Epidermal melanocyte (primary cell): ENCODE results near the gene MAP2K3.
"Not testable (repeated sequence)": the region's sequence is repeated elsewhere in the genome, so short reads cannot be mapped to it uniquely, and the experiment has no call there.

ENCODE experiments used
- DNase-seq: peaks from one replicate; pipeline ENCODE4 v3.0.0; 2011; ENCODE audit warnings: low spot score; ENCODE audit not compliant: insufficient read length

MAP2K3 gene

DNA sequence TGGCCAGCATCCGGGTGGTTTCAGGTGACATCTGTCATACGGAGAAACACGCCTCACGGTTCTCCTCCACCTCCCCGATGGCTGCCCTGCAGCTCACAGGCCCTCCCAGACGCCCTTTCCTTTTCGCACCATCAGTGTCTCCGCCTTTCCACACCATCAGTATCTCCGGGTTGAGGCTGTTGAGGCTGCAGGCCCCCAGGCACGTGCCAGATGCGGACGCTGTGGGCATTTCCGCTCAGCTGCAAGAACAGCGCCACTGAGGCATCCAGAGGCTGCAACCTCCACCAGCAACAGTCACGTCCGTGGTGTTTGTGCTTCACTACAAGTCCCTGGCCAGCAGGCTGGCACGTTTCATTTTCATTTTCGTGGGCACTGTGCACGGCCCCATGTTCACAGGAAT lies 66.0 kb downstream of the MAP2K3 start:
- not testable (repeated sequence) for DNase-seq

DNA sequence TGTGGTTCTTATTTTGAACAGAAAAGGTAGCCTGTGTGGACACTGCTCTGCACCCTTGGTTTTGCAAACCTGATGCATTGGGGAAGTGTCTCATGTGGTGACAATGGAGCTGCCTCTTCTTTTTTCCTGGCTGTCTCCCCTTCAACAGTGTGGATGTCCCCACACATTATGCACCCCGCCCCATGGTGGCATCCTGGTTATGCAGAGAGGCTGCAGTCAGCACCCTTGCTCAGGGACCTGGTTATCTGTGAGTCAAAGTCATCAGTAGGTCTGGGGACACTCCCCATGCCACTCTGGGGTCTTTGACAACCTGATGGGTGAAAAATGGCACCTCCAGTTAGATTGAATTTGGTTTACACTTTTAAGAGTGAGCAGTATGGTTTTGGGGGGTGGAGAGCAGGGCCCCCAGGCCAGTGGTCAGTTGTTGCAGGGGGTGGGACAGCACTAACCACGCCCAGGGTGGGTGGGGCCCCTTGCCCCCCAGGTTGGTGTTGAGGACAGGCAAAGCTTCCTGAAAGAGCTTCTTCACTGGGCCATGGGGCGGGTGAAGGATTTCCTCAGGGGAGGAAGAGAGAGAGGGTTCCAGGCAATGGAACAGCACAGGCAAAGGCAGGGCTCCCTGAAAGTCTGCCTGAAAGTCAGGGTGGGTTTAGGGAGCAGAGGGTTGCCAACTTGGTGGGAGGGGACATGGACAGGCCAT lies 67.0 kb downstream of the MAP2K3 start:
- DNase-seq, result no peak

DNA sequence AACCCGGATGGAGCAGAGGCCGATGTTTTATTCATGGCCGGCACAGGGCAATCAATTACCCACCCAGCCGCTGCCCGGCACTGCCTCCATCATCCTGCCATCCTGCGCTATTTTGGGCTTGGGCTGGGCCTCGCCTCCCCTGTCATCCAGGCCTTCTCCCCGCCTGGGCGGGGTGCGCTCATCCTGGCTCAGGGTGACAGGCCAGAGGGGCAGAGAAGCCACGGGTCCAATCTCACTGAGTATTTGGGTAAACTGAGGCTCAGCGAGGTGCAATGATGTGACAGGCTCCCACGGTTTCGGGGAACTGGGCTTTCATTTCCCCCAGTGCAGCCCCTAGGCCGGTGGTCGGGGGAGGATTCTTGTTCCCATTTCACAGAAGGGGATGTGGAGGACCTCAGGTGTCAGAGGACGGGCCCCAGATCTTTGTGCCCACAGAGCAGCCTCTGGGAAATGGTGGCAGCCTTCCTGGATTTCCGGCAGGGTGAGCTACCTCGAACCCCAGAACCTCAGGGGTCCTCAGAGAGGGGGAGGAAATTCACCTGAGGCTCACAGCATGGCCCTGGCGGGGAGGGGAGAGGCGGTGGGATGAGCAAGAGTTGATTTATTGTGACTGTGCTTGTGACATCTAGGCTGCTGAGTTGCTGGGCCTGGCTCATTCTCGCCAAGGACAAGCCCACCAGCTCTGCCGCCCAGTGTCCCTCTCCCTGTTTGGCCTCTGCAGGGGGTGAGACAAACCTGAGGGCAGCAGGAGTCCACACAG lies 67.9 kb downstream of the MAP2K3 start:
- DNase-seq, result no peak

DNA sequence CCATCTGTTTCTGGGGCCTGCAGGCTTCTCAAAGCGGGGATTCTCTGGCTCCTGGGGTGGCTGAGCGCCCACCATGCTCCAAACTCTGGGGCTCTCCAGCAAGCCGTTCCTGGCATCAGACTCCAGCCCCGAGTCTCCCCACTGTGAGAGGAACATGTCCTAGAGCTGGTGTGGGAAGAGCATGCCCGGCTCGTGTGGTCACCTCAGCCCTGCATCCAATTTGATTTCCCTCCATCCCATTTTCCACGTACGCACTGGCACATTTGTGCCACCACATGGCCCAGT lies 68.4 kb downstream of the MAP2K3 start:
- no peak for DNase-seq

DNA sequence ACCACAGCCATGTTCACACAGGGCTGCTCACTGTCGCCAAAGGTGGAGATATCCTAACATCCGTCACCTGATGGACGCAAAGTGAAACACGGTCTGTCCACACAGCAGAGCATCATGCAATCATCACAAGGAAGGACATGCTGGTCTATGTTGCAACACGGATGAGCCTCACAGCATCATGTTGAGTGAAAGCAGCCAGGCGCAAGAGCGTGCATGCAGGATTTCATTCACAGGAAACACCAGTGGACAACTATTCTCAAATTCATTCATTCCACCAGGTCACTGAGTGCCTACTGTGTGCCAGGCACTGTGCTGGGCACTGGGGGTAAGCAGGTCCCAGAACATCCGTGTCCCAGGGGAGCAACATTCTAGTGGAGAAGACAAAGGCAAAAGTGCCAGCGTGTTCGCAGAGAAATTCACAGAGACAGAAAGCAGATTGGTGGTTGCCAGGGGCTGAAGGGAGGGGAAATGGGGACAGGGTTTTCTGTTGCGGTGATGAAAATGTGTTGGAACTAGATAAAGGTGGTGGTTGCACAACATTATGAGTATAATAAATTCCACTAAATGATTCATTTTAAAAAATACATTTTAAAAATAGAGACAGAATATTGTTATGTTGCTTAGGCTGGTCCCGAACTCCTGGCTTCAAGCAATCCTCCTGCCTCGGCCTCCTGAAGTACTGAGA lies 69.0 kb downstream of the MAP2K3 start:
- DNase-seq, result no peak

DNA sequence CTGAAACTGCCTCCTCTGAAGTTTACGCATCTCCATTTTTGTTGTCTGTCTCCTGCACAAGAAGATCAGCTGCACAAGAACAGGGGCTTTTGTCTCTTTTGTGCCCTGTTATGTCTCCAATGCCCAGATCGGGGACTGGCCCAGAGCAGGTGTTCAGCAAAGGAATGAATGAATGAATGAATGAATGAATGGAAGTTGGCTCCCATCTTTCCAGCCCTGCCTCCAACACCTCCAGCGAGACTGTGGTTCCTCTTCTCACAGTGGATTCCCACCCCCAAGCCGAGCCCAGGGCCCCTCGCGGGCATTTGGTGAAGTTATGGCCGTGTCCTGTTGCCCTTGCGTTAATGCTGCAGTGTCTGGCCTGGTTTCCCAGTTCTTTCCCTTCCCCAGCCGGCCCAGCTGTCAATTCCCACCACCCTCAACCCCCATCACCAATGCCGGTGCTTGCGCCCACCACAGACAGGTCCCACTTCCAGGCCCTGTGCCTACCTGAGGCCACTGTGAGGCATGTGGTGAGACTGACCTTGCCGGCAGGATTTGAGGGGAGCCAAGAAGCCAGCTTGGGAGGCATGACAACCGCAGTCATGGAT lies 70.4 kb downstream of the MAP2K3 start:
- no peak for DNase-seq

DNA sequence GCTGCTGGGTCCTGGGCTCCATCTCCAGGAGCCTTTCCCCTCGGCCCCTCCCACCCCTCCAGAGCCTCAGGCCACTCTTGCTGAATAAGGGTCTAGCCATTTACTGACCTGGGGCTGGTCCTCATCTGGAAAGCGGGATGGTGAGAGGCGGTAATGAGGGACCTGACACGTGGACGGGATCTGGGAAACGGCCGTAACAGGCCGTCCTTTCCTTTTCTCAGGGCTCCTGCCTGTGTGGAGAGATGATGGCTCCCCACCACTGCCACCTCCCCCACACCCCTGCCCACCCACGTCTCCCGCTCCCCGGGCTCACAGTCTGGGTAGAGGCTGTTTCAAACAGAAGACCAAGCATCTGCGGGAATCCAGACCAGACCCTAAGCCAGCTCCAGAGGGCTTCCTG lies 71.1 kb downstream of the MAP2K3 start:
- no peak for DNase-seq

DNA sequence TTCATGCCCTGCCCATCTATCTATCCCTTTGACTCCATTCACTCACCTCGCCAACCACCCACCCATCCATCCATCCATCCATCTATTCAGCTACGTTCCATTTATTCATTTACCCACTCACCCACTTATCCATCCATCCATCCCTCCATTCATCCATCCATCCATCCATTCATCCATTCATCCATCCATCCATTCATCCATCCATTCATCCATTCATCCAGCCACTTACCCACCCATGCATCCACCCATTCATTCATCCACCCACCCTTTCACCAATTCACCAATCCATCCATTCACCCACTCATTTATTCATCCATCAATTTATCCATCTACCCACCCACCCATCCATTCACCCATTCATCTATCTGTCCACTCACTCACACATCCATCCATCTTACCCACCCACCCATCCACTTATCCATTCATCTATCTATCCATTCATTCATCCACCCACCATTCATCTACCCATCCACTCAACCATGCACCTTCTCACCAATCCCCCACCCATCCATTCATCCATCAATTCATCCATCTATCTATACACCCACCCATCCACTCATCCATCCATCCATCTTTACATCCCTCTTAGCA lies 72.1 kb downstream of the MAP2K3 start:
- no peak for DNase-seq

DNA sequence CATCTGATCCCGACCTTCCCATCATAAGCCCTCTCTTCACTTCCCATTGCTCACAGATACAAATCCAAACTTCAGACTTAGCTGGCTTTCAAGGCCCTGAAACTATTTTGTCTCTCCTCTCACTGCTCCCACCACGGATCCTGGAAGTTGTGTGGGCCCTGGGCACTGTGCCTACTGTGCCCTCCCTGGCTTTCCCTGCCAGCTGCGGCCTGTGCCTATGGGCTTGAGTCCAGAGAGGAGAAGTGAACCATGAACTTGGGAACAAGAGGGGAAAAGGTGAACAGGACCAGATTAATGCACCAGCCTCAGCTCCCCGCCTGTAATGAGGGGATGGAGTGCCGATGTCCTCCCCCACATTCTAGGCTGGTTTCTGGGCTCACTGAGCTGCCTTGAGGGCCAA lies 72.8 kb downstream of the MAP2K3 start:
- DNase-seq, result no peak

DNA sequence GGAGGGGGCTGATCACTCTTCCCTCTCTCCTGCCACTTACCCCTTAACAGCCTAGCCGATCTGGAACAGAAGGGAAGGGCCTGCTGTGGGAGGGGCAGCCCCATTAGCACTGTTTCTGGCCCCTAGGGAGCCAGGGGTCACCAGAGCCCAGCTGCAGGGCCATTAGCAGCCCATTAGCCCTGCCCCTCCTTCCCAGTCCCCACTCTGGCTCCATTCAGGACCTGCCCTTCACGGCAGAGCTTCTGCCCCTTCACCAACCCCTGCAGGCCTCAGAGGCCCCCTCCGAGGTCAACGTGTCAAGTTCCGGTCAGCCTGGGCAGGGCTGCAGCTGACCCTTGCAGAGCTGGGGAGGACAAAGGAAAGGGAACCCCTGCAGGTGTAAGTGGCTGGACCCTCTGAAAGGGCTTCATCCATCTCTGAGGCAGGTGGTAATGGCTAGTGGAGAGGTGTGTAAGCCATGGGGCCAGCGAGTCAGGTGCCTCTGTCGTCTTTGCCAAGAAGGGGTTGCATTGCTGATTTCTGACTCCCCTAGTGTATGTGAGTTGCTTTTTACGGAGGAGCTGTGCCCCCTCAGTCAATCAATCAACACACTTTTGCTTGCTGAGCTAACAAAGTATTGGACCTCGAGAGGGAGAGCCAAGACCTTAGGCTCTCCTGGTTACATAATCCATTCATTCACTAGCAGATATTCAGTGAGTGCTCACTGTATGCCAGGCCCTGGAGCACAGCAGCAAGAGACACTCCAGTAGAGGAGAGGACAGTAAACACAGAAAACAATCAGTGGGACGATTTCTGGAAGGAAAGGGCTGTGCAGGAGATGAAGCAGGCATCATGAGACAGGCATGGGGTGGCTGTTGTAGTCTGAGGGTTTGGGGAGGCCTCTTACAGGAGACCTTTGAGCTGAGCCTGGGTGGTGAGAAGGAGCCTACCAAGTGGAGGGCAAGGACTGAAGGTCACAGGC lies 73.5 kb downstream of the MAP2K3 start:
- DNase-seq, result no peak

DNA sequence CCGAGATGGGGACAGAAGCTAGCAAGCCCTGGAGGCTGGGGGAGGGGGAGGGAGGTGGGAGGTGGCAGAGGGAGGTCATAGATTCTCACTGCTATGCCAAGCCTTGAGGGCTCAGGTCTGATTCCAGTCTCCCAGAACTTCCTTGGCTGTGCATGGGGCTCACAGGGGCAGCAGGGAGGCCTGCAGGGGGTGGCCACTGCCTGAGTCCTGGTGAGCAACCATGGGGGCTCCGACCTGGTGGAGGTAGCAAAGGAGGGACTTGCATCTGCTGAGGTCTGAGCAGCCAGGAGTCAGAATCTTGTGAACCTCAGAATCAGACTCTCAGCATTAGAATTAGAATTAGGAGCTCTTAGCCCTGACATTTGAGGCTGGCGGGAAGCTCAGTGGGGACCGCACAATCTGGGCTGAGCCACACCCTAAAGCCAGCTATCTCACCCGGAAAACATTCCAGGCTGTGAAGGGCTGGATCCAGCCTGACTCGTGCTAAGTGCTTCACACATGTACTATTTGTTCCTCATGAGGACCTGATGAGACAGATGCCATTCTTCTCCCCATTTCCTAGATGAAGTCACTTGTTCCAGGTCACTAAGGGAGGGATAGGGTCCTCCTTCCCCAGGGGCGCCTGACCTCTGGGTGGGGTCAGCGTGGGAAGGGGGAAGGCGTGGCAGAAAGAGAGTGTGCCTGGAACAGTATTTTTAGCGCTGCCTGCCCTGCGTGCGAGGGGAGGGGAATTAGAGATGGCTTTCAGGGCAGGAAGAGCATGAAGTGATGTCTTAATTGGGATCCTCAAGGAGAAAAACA lies 74.4 kb downstream of the MAP2K3 start:
- DNase-seq, result no peak

DNA sequence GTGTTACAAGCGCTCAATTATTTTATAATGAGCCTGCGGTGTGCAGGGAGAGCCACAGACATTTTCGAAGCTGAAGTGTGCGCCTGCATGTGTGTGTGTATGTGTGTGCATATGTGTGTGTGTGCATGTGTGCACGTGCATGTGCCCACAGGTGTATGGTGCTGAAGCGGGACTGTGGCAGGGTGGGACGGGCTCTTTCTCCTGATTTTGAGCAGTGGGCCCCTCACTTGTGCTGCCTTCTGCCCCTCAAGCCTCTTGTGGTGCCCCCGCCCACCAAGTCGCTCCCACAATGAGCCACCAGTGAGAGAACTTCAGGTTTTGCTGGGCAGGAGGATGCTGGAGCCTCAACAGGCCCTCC lies 75.0 kb downstream of the MAP2K3 start:
- DNase-seq, result no peak

DNA sequence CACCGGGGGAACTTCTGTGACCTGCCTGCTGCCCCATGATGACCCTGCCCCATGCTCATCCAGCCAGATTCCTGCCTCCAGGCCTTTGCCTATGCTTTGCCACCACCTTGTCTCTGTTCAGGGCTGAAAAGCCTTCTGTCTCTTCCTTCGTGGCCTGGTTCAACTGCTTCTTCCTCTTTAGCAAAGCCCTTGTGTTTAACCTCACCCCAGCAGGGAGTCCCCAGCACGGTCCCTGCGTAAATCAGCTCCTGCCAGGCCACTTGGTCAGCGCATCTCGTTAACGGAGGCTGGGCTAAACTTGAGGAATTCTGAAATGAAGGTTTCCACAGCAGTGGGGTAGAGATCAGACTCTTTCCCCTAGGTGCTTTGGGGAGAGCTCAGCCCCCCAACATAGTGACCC lies 75.5 kb downstream of the MAP2K3 start:
- DNase-seq, result no peak

DNA sequence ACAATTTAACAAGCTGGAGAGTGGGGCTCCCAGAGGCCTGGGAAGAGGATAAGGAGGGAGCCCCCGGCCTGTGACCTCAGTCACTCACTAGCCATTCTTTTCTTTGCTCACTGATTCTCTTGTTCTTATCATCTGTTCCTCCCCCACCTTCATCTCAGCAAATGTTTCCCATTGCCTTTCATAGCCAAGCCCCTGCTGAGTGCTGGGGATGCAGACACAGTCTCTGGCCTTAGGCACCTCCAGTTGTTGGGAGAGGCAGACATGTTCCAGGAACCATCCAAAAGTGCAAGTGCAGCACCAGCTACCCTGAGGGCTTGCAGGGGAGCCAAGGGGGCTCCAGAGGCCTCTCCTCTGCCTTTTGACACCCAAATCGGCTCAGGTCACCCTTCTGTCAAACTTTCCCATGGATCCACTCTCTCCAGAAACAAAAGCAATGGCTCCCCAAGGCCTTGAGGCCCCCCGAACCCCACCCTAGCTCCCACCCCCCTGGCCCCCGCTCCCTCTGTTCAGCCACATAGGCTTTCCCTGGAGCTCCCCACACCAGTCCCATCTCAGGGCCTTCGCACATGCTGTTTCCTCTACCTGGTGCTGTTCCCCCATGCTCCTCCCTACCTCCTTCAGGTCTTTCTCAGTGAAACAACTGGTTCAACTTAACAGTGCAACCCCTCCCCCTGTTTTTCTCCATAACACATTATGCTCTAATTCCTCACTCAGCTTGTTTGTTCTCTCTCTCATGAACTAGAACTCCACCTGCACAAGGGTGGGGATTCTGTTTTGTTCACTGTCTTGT lies 76.7 kb downstream of the MAP2K3 start:
- no peak for DNase-seq

DNA sequence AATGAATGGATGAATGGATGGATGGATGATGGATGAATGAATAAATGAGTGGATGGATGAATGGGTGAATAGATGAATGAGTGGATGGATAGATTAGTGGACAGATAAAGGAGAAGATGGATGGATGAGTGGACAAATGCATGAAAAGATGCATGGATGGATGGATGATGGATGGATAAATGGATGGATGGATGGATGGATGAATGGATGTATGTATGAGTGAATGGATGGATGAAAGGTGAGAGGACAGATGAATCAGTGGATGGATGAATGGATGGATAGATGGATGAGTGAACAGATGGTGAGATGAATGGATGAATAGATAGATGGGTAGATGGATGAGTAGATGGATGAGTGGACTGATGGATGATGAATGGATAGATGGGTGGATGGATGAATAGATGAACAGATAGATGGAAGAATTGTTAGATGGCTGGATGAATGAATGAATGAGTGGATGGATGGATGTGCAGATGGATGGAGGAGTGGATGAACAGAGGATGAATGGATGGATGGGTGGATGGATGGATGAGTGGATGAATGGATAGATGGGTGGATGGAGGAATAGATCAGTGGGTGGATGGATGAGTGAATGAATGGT lies 77.9 kb downstream of the MAP2K3 start:
- DNase-seq, result no peak

DNA sequence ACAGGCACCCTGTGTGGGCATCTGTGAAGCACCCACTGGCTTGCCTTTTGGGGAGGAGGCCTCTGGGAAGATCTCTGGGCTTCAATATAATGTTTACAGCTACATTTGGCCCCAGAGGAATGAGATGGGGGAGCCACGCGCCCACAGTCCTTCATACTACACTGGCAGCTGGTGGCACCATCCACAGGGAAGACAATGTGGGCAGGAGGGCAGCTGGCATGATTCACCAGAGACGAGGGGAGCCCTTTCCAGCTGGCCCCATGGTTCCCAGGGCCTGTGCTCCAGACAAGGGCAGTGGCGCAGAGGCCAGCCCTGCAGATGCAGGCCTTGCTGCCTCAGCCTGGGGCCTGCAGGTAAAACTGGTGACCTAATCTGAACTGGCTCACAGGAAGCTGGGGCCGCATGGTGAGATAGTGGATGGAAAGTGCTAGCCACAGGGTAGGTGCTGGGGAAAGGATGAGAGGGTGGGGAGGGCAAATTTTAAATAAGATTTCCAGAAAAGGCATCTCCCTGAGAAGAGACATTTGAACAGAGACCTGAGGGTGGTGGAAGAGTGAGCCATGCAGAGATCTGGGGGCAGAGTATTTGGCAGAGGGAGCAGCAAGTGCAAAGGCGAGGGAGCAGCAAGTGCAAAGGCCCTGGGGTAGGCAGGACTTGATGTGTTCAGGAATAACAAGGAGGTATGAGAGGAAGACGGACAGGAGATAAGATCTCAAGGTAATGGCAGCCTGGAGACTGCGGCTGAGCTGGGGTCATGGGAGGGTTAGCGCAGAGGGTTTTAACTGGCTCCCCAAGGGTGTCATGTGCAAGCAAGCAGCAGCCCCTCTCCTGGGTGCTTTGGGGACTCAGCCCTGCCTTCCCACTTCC lies 79.5 kb downstream of the MAP2K3 start:
- DNase-seq, result no peak
